Stimulated activated CD8-positive, alpha-beta memory T cell treated with anti-CD3 and anti-CD28 coated beads, Interleukin-12 subunit alpha, Interleukin-12 subunit beta, amount 100 ng/mL, for 24 hours (primary cell): ENCODE data around the gene ANO4.
"Not testable (repeated sequence)": the region's sequence is repeated elsewhere in the genome, so short reads cannot be mapped to it uniquely, and the experiment has no call there.

Experiments
- DNase-seq: peaks from one replicate; pipeline ENCODE4 v3.0.0-alpha.2; 2020; ENCODE audit errors: extremely low read depth

Gene ANO4

DNA sequence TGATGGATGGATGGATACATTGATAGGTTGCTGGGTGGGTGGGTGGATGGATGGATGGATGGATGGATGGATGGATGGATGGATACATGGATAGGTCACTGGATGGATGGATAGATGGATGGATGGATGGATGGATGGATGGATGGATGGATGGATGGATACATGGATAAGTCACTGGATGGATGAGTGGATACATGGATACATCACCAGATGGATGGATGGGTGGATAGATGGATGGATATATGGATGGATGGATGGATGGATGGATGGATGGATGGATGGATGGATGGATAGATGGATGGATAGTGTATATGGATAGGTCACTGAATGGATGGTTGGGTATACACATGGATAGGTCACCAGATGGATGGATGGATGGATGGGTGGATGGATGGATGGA lies 194.9 kb downstream of the ANO4 start:
- DNase-seq, result not testable (repeated sequence)

DNA sequence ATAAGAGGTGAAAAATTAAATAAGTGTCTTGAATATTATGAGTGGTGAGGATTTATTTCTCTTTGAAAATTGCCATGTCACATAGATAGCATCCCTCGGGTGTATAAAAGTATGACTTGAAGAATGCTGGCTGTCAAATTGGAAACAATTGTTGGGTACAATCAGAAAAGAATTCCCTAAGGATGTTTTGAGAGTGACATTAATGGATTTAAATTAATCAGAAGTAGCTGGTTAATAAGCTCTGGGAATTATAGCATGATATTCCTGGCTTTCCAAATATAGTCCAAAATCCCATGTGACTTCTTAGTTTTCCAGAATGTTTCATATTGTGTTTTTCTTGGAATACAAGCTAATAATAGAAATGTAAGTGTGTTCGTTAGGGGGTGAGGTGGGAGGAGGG lies 196.5 kb downstream of the ANO4 start:
- no peak for DNase-seq

DNA sequence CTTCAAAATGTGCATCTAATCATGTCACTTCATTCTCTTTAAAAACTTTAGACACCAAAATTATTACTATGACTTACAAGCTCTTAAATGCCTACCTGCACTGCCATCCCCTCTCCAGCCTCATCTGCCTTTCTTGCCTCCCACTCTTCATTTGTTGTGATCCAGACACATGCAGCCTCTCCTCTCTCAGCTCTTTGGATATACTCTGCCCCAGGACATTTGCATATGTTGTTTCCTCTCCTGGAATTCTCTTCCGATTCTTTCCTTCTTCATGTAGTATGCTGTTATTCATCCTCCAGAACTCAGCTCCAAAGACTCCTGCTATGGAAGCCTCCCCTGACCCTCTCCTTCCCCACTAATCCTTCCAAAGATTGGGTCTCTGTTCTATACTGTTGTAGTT lies 197.6 kb downstream of the ANO4 start:
- DNase-seq, result no peak

GRCh38 chr12:100993916-100994450 lies 199.4 kb downstream of the ANO4 start:
- DNase-seq, result no peak

DNA sequence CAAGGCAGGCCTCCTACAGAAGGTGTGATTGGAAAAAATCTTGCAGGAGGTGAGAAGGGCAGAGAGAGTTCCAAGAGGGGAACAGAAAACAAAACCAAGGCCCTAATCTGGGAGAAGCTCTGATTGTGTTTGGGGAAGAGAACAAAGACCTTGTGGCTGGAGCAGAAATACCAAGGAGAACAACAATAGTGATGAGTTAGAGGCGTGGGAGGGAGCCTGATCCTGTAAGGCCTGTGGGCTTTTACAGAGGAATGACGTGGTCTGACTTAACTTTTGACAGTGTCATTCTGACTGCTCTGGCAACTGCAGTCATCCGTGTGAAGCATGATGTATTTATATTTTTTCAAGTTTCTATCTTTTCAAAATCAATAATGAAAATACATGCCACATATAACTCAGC lies 200.6 kb downstream of the ANO4 start:
- DNase-seq, result no peak

- DNase-seq, result no peak
These were observed 201.2 kb downstream of the ANO4 start for GRCh38 chr12:100995771-100996170.

DNA sequence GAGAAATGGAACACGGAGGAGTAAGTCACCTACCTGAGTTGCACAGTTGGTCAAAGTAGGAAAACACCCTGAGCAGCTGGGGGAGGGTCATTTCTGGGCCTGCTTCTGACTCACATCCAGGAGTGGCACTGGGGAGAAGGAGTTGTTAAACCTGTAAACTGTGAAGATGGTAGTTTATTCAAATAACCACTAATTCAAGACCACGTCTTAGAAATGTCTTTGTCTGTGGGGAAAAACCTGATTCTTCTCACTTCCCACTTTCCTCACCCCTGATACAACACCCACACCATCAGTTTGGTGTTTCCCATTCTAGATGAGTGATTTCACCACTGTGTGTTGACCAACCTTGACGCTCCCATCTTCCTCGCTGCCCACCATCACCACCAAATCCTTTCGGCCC lies 207.1 kb downstream of the ANO4 start:
- DNase-seq, result no peak

- no peak for DNase-seq
These were observed 208.3 kb downstream of the ANO4 start for GRCh38 chr12:101002696-101003419.

GRCh38 chr12:101004898-101005297 lies 210.3 kb downstream of the ANO4 start:
- no peak for DNase-seq

GRCh38 chr12:101009274-101009673 lies 214.7 kb downstream of the ANO4 start:
- no peak for DNase-seq

DNA sequence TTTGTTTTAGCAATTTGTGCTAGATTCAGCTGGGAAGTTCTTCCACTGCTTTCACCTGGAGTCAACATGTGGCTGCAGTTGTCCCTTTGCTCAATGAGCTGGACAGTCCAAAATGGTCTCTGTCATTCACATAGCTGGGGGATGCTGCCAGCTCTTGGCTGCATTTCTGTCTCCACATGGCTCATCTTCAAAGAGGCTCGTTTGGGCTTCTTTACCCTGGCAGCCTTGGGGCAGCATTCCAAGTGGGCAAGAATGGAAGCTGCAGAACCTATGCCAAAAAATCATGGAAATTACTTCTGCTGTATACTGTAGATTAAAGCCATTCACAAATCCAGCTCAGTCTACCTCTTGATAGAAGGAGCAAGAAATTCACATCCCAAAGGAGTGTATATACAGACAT lies 216.3 kb downstream of the ANO4 start:
- DNase-seq, result no peak

- DNase-seq, result no peak
These were observed 219.4 kb downstream of the ANO4 start for GRCh38 chr12:101013993-101014392.

DNA sequence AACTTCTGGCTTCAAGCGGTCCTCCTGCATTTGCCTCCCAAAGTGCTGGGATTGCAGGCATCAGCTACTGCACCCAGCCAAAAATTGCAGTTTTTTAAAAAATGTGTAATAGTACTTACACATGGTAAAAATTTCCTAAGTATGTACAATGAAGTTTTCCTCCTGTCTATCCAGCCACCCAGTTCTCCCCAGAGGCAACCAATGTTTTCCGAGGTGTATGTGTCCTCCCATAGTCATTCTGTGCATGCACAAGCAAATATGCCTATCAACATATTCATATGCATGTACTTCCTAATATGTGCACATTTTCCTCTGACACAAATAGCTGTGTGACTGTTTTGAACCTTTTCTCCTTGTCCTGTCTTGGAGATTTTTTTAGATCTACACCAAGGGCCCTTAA lies 220.5 kb downstream of the ANO4 start:
- DNase-seq, result no peak

DNA sequence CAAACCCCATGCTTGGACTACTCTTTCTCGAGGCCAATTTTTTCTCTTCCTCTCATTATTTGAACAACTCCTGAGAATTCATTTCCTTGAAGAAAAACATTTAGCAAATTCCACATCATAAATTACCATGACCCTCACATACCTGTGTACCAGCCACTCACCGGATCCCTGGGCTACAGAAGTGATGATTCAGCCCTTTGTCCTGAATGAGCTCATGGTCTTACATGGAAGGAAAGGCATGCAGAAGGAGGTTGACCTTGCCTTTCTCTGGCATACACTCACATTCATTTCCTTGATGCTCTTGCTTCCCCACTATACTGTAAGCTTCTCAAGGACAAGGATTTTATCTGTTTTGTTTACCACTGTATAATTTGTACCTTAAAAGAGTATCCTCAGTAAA lies 224.0 kb downstream of the ANO4 start:
- DNase-seq, result no peak

GRCh38 chr12:101019201-101019600 lies 224.6 kb downstream of the ANO4 start:
- DNase-seq, result no peak

DNA sequence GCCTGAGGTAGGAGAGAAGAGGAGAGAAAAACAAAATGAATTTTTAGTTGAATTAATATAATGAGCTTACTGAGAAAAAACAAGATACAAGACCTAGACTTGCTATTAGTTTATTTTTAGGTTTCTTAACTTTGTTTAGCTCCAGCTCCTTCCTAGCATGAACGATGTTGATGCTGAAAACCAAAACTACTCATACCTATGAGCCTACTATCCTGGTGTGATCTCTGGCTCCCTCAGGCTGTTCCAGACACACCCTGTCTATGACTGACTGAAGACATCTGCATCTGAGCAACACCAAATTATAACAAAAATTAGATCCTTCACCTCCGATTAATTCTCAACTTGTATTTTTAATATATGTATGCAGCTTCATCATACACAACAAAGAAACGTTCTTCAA lies 225.1 kb downstream of the ANO4 start:
- no peak for DNase-seq

DNA sequence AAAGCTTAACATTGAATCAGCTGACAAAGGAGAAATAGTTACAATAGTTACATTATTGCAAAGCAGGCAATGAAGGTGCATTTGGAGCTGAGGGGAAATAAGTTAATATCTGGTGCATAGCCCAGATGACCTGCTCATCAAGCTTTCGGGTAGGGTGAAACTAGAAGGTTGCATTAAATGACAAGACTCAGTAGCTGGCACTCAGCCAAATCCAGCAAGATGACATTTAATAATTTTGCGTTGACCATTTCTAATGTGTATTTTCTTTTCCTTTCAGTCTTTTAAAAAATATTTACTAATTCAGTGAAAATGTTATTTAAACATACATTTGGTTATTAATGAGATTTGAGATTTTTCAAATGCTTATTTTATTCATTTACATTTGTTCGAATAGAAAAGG lies 226.9 kb downstream of the ANO4 start:
- no peak for DNase-seq

- no peak for DNase-seq
These were observed 227.4 kb downstream of the ANO4 start for GRCh38 chr12:101021911-101022388.

DNA sequence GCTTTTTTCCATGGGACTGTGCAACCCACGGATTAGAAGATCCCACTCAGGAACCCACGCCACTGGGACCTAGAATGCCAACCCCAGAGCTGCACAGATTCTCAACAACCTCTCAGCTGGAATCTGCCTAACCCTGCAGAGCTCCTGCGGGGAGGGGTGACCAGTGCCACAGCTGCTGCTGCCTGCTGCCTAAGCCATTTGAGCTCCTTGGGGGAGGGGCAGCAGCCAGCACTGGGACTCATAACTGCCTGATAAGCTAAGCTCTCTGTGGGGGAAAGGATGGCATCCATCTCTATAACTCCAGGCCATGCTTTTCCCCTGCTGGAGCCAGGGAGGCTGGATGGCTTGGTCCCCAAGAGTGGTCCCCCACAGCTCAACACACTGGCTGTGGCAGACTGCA lies 232.6 kb downstream of the ANO4 start:
- DNase-seq, result no peak

GRCh38 chr12:101027816-101028215 lies 233.2 kb downstream of the ANO4 start:
- no peak for DNase-seq

DNA sequence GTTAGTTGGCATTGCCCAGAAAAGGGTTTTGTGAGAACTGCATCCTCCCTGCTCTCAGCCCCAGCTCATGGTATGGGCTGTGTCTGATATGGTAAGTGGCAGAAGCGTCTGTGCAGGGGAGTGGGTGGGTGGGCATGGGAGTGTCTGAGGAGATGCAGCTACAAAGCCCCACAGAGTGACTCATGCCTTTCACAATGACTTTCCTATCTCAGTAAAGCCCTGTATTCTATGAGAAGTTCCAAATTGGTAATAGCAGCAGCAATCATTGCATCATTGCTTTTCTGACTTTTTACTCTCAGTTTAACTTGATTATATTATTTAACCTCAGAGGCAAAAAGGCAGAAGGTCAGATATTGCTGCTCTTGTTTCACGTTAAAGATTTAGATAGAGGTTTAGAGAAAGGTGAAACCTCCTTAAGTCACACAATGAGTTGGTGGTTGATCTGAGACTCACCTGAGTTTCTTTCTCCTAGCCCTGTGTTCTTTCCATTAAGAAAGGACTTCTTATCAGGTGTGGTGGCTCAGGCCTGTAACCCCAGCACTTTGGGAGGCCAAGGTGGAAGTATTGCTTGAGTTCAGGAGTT lies 243.8 kb downstream of the ANO4 start:
- no peak for DNase-seq

GRCh38 chr12:101039848-101040531 lies 245.4 kb downstream of the ANO4 start:
- DNase-seq, result no peak

- no peak for DNase-seq
These were observed 246.4 kb downstream of the ANO4 start for GRCh38 chr12:101040936-101041335.
